RWPE1 (cell line): ENCODE data around the gene RAB37.

ENCODE experiments used
- CTCF ChIA-PET: fragments of 350-600 bp; sonication (Branson Sonifier 250); formaldehyde crosslinking; extraction: SDS; loops from one replicate; lab custom pipeline; 2021; lab: Yijun Ruan, JAX
- POLR2A ChIA-PET: fragments of 400-600 bp; formaldehyde crosslinking; extraction: SDS; loops from one replicate; lab custom pipeline; 2020; ENCODE audit warnings: antibody characterized with exemption; ENCODE audit not compliant: low non-redundant PET; lab: Yijun Ruan, JAX
- DNase-seq: peaks from one replicate; pipeline ENCODE4 v3.0.0; 2012; ENCODE audit warnings: low spot score
- H3K27ac ChIP-seq: fragments of 450-650 bp; 2 replicates; pipeline ENCODE4 v1.5.1; 2017
- CTCF ChIP-seq: fragments of 450-650 bp; conservative IDR thresholded peaks from 2 replicates; pipeline ENCODE4 v1.5.1; 2017; ENCODE audit warnings: low read depth, mild to moderate bottlenecking

RAB37 gene

GRCh38 chr17:74711058-74711824, 25.8 kb upstream of the RAB37 start:
- DNase-seq, result no peak
- no peak overlapping the region for H3K27ac ChIP-seq
- no peak for TF ChIP-seq CTCF
- ChIA-PET POLR2A (no interaction called here), CTCF (interaction anchor here (0.7 kb wide), 1 partner anchor 80 kb away, joined by 4 read pairs; no protein-coding TSS in a partner anchor)

DNA sequence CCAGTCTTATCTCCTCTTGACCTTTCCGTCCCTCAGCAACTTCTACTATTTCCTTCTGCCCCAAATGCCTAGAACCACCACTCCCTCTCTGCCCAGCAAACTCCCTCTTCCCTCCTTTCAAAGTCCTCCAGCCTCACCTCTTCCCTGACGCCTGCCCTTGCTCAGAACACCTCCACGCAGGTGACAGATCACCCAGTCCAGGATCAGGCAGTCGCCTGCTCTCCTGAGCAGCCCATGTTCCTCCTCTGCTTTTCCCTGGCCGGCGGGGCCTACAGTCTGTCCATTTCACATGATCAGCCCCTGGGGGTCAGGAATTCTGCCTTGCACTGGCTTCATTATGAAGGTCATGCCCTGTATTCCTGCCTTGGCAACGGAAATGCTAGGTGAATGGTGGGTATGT, 24.8 kb upstream of the RAB37 start:
- DNase-seq, result no peak
- POLR2A ChIA-PET, result no interaction called here
- H3K27ac ChIP-seq, result no peak overlapping the region
- TF ChIP-seq CTCF, result no peak
- CTCF ChIA-PET, result no interaction called here

DNA sequence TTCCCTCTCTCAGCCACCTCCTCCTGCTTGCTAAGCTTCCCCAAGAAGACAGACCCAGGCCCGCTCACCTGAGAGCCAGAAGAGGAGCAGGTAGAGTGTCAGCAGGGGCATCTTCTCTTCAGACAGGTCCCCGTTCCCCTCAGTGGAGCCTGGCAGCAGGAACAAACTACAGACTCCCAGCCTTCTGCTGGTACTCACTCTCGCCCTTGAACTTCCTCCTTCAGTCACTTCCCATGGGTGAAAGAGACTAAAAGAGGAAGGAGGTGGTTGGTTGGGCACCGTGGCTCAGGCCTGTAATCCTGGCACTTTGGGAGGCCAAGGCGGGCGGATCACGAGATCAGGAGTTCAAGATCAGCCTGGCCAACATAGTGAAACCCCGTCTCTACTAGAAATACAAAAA, 24.3 kb upstream of the RAB37 start, which contains the start of gene CD300LF:
CD300LF (minus strand) TSS at position 168 of the 400 bp plus-strand sequence; CDS start at position 111, 57 bp downstream.
- ChIA-PET POLR2A (no interaction called here), CTCF (no interaction called here)
- H3K27ac ChIP-seq, result no peak within 1 kb of the TSS
- no peak for TF ChIP-seq CTCF
- no peak for DNase-seq

DNA sequence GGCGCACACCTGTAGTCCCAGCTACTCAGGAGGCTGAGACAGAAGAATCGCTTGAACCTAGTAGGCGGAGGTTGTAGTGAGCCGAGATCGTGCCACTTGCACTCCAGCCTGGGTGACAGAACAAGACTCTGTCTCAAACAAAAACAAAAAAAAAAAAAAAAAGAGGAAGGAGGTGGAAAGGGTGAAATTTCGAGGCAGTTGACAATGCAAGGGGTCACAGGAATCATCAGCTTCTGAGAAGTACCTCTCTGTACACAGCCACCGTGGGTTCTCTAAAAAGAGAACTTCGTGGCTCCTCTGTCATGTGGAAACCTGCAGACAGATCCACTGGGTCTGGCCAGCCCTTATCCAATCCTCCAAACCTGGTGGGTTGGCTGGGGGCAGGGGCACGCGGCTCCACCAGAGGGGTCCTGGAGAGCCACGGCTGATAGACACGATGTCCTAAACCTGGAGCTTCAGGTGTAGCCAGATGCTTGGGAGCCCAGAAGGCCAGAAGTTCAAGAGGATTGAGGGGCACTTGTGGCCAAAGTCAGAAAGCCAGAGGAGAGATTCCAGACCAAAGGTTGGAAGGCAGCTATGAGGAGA, 23.8 kb upstream of the RAB37 start:
- CTCF ChIA-PET, result no interaction called here
- POLR2A ChIA-PET, result no interaction called here
- TF ChIP-seq CTCF, result no peak

DNA sequence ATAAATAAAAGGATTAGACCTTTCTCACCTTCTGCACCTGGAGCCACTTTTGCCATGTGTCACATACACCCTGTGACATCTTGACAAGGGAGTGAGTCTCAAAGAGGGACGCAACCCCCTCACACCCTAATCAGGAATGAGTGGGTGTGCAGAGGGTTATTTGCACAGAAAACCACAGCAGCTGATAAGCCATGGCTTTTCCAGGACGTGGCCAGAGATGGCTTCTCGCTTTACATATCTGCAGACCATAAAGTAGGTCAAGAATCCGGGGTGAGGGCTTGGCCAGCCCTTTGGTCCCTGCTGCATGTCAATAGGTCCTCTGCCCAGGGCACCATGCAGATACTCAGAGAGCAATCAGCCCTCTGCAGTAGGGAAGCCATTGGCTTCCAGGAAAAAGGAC, 21.9 kb upstream of the RAB37 start:
- CTCF ChIA-PET, result interaction anchor here (1.0 kb wide), 1 partner anchor 30 kb away, joined by 3 read pairs; no protein-coding TSS in a partner anchor
- no peak for DNase-seq
- H3K27ac ChIP-seq, result no peak overlapping the region
- no peak for TF ChIP-seq CTCF
- POLR2A ChIA-PET, result no interaction called here

More for the DNA sequence above, 23.8 kb upstream of the RAB37 start:
- no peak overlapping the region for H3K27ac ChIP-seq
- DNase-seq, result no peak

- POLR2A ChIA-PET, result no interaction called here
- no peak for DNase-seq
- TF ChIP-seq CTCF, result no peak
- H3K27ac ChIP-seq, result no peak overlapping the region
- CTCF ChIA-PET, result no interaction called here
Measured at GRCh38 chr17:74720506-74720905, 16.6 kb upstream of the RAB37 start.
